Tibial nerve (tissue), 4 donors: ENCODE results near the gene TRPV4. TPM values are rescaled to one million over a fixed set of nuclear protein-coding genes. Genes with fewer than 3 reads are reported as not detected.
A peak's percentile ranks its signal among the peaks of the same experiment; 100 is the strongest.
"Not testable (repeated sequence)": the region's sequence is repeated elsewhere in the genome, so short reads cannot be mapped to it uniquely, and the experiment has no call there.

Source experiments
- DNase-seq, 2 donors: peaks; one replicate each; pipeline ENCODE4 v3.0.0-alpha.2; 2019; ENCODE audit warnings: low spot score in 2 of 2
- H3K27ac ChIP-seq, 4 donors: fragments of 200-600 bp; sonication (generic) in 3 of 4; one replicate each; pipeline ENCODE4 v1.5.1; 2017 to 2019; ENCODE audit warnings: mild to moderate bottlenecking in 1 of 4
- H3K27me3 ChIP-seq, 2 donors: fragments of 200-600 bp; sonication (generic) in 1 of 2; one replicate each; pipeline versions ENCODE4 v1.5.1 to v1.6.0; 2017 to 2019
- H3K36me3 ChIP-seq, 3 donors: fragments of 200-600 bp; sonication (generic); one replicate each; pipeline ENCODE4 v1.5.1; 2018 to 2019
- H3K4me1 ChIP-seq, 4 donors: fragments of 200-600 bp; sonication (generic) in 3 of 4; one replicate each; pipeline ENCODE4 v1.5.1; 2017 to 2019
- H3K4me3 ChIP-seq, 4 donors: fragments of 200-600 bp; sonication (generic) in 3 of 4; one replicate each; pipeline ENCODE4 v1.5.1; 2017 to 2019; ENCODE audit warnings: mild to moderate bottlenecking in 1 of 4, moderate library complexity in 1 of 4
- H3K9me3 ChIP-seq, 4 donors: fragments of 200-600 bp; sonication (generic) in 3 of 4; one replicate each; pipeline ENCODE4 v1.5.1; 2017 to 2019
- EP300 ChIP-seq, 2 donors: sonication (generic); formaldehyde crosslinking; IDR thresholded peaks; one replicate each; pipeline ENCODE4 v1.6.1; 2017; ENCODE audit warnings: antibody characterized with exemption in 2 of 2, mild to moderate bottlenecking in 1 of 2
- POLR2A ChIP-seq, 2 donors: fragments of 450-650 bp; IDR thresholded peaks; one replicate each; pipeline ENCODE4 v1.6.1; 2017; ENCODE audit warnings: antibody characterized with exemption in 2 of 2, mild to moderate bottlenecking in 2 of 2, moderate library complexity in 2 of 2
- WGBS, 2 donors: methylation state at CpG; one replicate each; pipeline ENCODE4 v1.1.5; 2018; 5-methylcytosine and 5-hydroxymethylcytosine counted together
- total RNA-seq, 4 donors: library from RNA; depleted of rRNA; stranded (reverse); fragments of >200 nt; gene quantifications; one replicate each; pipeline ENCODE4 v1.1.0, GENCODE V29; 2016
- TF ChIP-seq, protein P1 (sequence below), 5 experiments: fragments of 200-600 bp in 3 of 5; fragments of 450-650 bp in 2 of 5; sonication (generic) in 3 of 5; IDR thresholded peaks; one replicate each; pipeline ENCODE4 v1.5.1; 2016 to 2019; ENCODE audit warnings: antibody characterized with exemption in 5 of 5, mild to moderate bottlenecking in 3 of 5, moderate library complexity in 2 of 5

Gene TRPV4
- total RNA-seq, 4 donors from 2014 or later, result 0.42 to 3.0 (median 1.4) TPM

GRCh38 chr12:109857715-109858114 lies 24.5 kb upstream of the TRPV4 start:
- H3K27me3 ChIP-seq, result no peaks in the 10 kb centered on the region
- H3K27ac ChIP-seq, result no peak overlapping the region
- no peak for DNase-seq
- TF ChIP-seq EP300 (IDR thresholded peaks at IDR 0.05), result no peak
- no peak for TF ChIP-seq POLR2A (IDR thresholded peaks at IDR 0.05)
- TF ChIP-seq, protein P1, sequence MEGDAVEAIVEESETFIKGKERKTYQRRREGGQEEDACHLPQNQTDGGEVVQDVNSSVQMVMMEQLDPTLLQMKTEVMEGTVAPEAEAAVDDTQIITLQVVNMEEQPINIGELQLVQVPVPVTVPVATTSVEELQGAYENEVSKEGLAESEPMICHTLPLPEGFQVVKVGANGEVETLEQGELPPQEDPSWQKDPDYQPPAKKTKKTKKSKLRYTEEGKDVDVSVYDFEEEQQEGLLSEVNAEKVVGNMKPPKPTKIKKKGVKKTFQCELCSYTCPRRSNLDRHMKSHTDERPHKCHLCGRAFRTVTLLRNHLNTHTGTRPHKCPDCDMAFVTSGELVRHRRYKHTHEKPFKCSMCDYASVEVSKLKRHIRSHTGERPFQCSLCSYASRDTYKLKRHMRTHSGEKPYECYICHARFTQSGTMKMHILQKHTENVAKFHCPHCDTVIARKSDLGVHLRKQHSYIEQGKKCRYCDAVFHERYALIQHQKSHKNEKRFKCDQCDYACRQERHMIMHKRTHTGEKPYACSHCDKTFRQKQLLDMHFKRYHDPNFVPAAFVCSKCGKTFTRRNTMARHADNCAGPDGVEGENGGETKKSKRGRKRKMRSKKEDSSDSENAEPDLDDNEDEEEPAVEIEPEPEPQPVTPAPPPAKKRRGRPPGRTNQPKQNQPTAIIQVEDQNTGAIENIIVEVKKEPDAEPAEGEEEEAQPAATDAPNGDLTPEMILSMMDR (IDR thresholded peaks at IDR 0.05), result no peak
- no peak overlapping the region for H3K4me3 ChIP-seq
- WGBS, 2 donors, result 86 to 96% methylated on average over 6 of the region's 6 CpGs
- no peaks in the 10 kb centered on the region for H3K9me3 ChIP-seq
- H3K36me3 ChIP-seq, result peaks cover 0 to 61% (median 18%) of the 10 kb centered on the region in 3 donors
- peaks cover 0 to 19% (median 6%) of the 10 kb centered on the region in 4 donors for H3K4me1 ChIP-seq

- Histone ChIP-seq H3K27me3 (no peaks in the 10 kb centered on the region), H3K4me1 (no peaks in the 10 kb centered on the region), H3K27ac (no peak overlapping the region), H3K36me3 (peaks cover 0 to 78% (median 18%) of the 10 kb centered on the region in 3 donors), H3K4me3 (no peak overlapping the region), H3K9me3 (no peaks in the 10 kb centered on the region)
- no peak for TF ChIP-seq POLR2A (IDR thresholded peaks at IDR 0.05)
- no peak for TF ChIP-seq EP300 (IDR thresholded peaks at IDR 0.05)
- TF ChIP-seq, protein P1 (IDR thresholded peaks at IDR 0.05), result no peak
- 85 to 88% methylated on average over 13 of the region's 14 CpGs for WGBS, 2 donors
- no peak for DNase-seq
Observed at GRCh38 chr12:109855377-109855776, 22.2 kb upstream of the TRPV4 start.

DNA sequence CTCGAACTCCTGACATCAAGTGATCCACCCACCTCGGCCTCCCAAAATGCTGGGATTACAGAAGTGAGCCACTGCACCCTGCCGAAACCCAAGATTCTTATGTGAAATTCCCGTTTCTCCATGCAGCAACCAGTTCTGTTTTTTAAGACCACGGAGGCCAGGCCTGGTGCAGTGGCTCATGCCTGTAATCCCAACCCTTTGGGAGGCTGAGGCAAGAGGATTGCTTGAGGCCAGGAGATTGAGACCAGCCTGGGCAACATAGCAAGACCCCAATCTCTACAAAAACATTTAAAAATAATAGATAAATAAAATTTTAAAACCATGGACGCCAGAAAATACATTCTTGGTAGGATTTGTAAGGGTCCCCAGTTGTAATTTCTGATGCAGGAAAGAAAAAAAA lies 17.3 kb upstream of the TRPV4 start:
- not testable (repeated sequence) for H3K9me3 ChIP-seq, H3K27me3 ChIP-seq, H3K4me1 ChIP-seq, DNase-seq, H3K4me3 ChIP-seq, H3K27ac ChIP-seq
- 85 to 86% methylated on average over 6 of the region's 6 CpGs for WGBS, 2 donors
- H3K36me3 ChIP-seq, result peaks cover 0 to 43% (median 12%) of the 10 kb centered on the region in 3 donors

DNA sequence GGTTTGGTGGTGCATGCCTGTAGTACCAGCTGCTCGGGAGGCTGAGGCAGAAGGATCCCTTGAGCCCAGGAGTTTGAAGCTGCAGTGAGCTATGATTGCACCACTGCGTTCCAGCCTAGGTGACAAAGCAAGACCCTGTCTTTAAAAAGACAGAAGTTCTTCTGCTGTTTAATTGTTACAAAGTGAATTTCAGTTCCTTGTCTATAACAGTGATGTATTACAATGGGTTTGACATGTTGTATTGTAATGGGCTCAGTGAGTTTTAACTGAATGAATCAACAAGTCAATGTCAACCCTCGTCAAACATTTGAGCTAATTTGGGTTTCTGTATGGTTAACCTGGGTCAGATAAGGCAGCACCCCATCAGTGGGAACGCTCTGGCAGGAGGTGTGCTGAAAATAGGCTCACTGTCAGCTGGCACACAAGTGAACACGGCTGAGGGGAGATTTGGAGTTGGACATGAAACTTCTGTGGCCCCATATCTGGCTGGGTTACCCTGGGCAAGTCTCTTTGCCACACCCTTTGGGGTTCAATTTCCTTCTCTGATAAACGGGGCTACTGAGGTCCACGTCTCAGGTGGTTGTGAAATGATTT lies 14.0 kb upstream of the TRPV4 start:
- DNase-seq, result no peak
- Histone ChIP-seq H3K36me3 (peaks cover 0 to 17% (median 0%) of the 10 kb centered on the region in 3 donors), H3K27me3 (no peaks in the 10 kb centered on the region), H3K4me1 (peaks cover 0 to 9% (median 6%) of the 10 kb centered on the region in 4 donors), H3K9me3 (no peaks in the 10 kb centered on the region), H3K27ac (no peak overlapping the region), H3K4me3 (no peak overlapping the region)
- TF ChIP-seq POLR2A (IDR thresholded peaks at IDR 0.05) (no peak), EP300 (IDR thresholded peaks at IDR 0.05) (no peak)
- TF ChIP-seq, protein P1 (IDR thresholded peaks at IDR 0.05), result no peak
- WGBS, 2 donors, result 51 to 53% methylated on average over 7 of the region's 7 CpGs

GRCh38 chr12:109845824-109846205 lies 12.6 kb upstream of the TRPV4 start:
- H3K4me3 ChIP-seq, result peak overlapping the region in 1 of 4 donors; percentile 26
- 82 to 87% methylated on average over 7 of the region's 7 CpGs for WGBS, 2 donors

More at GRCh38 chr12:109845824-109846205, 12.6 kb upstream of the TRPV4 start:
- H3K36me3 ChIP-seq, result peaks cover 0 to 5% (median 0%) of the 10 kb centered on the region in 3 donors
- H3K4me1 ChIP-seq, result peaks cover 0 to 9% (median 6%) of the 10 kb centered on the region in 4 donors
- no peaks in the 10 kb centered on the region for H3K27me3 ChIP-seq
- DNase-seq, result no peak
- H3K27ac ChIP-seq, result peak overlapping the region in 3 of 4 donors; percentile 28 to 50 (median 30)
- no peaks in the 10 kb centered on the region for H3K9me3 ChIP-seq
- no peak for TF ChIP-seq EP300 (IDR thresholded peaks at IDR 0.05)
- TF ChIP-seq, protein P1 (IDR thresholded peaks at IDR 0.05), result no peak
- no peak for TF ChIP-seq POLR2A (IDR thresholded peaks at IDR 0.05)
